VCaP (cell line): ENCODE results near the gene FIBCD1.

ENCODE experiments used
- H3K27ac ChIP-seq: fragments of 450-650 bp; 2 replicates; pipeline ENCODE4 v1.5.1; 2017
- CTCF ChIP-seq: fragments of 450-650 bp; conservative IDR thresholded peaks from 2 replicates; pipeline ENCODE4 v1.5.1; 2017; ENCODE audit warnings: mild to moderate bottlenecking, moderate library complexity

FIBCD1 gene

DNA sequence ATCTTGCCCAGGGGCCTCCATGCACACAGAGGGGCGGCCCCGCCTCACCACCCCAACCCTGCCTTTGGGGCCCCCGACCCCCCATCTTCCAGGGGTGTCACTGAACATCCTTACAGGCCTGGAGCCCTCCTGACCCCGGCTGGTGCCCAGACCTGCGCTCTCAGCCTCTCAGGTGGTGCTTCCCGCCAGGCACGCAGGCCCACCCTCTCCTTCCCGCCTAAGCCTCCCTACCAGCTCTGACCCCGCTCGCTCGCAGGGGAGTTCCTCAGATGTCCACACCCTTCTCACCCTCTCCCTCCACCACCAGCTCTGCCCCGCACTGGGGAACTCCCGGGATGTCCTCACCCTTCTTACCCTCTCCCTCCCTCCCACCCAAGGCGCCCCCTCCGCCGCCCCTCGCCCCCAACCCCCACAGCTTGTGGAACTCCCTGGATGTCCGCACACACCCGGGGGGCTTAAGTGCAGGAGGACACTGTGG lies 30.1 kb downstream of the FIBCD1 start:
- TF ChIP-seq CTCF = no peak
- no peak overlapping the region for H3K27ac ChIP-seq

GRCh38 chr9:130908146-130908877 lies 30.7 kb downstream of the FIBCD1 start:
- no peak for TF ChIP-seq CTCF
- no peak overlapping the region for H3K27ac ChIP-seq

DNA sequence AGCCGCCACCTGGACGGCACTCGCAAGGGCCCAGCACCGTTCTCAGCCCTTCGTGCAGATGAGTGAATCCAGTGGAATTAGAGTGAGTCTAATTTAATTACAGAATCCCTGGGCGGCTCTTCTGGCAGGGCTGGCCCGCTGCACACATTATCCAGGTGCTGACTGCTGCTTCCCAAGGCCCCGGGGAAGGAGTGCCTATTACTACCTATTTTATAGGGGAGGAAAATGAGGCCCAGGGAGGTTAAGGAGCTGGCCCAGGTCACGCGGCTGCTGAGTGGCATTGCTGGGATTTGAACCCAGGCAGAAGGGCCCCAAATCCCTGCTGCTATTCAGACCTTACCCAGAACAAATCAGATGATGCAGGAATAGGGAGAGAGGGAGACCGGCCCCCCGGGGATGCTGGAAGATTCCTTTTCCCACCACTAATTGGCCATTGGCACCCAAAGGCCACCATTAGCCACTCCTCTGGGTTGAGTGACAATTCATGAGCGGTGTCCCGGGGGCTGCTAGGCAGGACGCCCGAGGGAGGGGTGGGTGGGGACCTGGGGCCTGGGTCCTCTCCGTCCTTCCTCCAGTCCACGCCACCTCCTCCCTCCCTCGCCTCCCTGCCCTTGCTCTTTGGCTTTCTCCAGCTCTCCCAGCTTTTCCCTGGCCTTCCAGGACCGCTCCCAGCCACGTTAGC lies 32.2 kb downstream of the FIBCD1 start:
- no peak for TF ChIP-seq CTCF
- no peak overlapping the region for H3K27ac ChIP-seq

DNA sequence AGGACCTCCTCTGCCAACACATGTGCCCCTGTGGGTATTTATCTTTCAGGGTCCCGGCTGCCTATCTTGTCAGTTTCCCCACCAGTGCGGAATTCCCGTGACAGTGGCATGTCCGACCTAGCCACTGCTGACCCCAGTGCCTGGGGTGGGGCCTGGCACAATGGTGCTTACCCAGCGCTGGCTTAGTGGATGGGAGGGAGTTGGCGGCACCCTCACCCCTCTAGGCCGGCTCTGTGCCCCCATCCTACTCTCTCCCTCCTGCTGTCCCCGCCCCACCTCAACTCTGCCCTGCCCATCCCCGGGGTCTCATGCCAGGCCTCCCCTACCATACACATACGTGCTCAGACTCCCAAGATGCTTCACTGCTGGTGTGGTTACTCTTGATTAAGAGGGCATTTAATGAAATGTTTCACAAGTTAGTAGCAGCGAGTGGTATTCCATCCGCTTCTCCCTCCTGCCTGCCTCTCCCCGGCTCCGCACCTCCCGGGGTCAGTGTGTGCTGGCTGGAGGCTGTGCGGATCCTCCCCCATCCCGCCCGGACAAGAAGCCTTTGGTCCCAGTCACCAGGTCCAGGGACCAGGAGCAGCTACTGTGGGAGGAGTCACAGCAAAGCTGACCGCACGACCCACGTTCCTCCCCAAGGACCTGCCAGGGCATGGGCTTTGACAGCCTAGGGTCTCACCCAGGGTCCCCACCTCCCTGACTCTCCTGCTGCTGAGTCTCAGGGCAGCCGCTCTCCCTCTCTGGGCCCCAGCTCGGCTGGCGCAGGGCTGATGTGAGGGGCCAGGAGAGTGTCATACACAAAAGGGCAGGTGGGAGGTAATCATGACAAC lies 32.9 kb downstream of the FIBCD1 start:
- no peak overlapping the region for H3K27ac ChIP-seq
- TF ChIP-seq CTCF = no peak

DNA sequence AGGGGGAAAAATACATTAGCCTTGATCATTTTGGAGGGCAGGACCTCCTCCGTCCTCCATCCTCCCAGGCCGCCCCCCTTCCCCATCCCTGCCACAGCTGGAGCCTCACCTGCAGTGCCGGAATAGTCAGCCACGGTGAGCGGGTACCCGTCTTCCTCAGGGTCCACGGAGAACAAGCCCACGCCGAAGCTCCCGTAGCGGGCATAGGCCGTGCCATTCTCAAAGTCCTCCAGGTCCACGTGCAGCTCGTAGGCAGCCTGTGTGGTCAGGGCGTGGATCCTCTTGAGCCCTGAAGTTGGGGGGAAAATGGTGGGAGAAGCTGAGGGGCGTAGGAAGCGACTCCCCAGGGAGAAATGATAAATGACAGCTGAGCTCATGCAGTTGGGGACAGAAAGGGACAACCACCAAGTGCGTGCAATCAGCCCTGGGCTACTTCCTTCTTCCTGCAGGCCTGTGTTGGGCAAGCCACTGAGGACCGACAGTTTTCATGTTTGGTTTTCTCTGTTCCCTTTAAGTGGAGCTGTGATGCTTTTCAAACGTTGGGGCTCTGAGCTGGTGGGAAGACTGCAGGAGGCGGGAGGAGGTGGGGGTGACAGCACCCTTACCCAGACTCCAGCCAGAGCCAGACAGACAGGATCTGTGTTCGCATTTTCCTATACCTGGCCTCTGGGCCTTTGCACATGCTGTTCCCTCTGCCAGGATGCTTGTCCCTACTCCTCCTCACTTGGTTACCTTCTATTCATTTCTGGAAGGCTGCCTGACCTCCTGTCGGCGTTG lies 33.7 kb downstream of the FIBCD1 start:
- no peak for TF ChIP-seq CTCF
- H3K27ac ChIP-seq = no peak overlapping the region

- no peak for TF ChIP-seq CTCF
- no peak overlapping the region for H3K27ac ChIP-seq
Observed at GRCh38 chr9:130904070-130905044, 34.7 kb downstream of the FIBCD1 start.
